Mesenchymal stem cell (in vitro differentiated cells and primary cell): Measurements from ENCODE around the gene AIF1.

Experiments used
- DNase-seq: peaks from one replicate; pipeline ENCODE4 v3.0.0-alpha.2; 2013
- H2AFZ ChIP-seq: one replicate; pipeline ENCODE4 v1.6.1; 2013; ENCODE audit warnings: low read depth, mild to moderate bottlenecking, control low read depth, inconsistent platforms, low read length, moderate library complexity
- H2AK5ac ChIP-seq: 2 replicates; pipeline ENCODE4 v1.6.1; 2013; ENCODE audit warnings: low read length, moderate library complexity, mild to moderate bottlenecking, inconsistent platforms; ENCODE audit not compliant: severe bottlenecking
- H2BK120ac ChIP-seq: one replicate; pipeline ENCODE4 v1.6.1; 2013; ENCODE audit warnings: low read depth, mild to moderate bottlenecking, inconsistent platforms, low read length, moderate library complexity
- H2BK12ac ChIP-seq, 2 experiments: one replicate each; pipeline ENCODE4 v1.6.1; 2013; ENCODE audit warnings: inconsistent platforms in 2 of 2, low read length in 2 of 2, mild to moderate bottlenecking in 2 of 2, moderate library complexity in 2 of 2, control low read depth in 1 of 2
- H2BK15ac ChIP-seq: one replicate; pipeline ENCODE4 v1.6.1; 2013; ENCODE audit warnings: mild to moderate bottlenecking, low read depth, inconsistent platforms; ENCODE audit not compliant: poor library complexity, severe bottlenecking
- H2BK5ac ChIP-seq: 2 replicates; pipeline ENCODE4 v1.6.1; 2013; ENCODE audit warnings: low read depth, mild to moderate bottlenecking, low read length, control low read depth, inconsistent platforms; ENCODE audit not compliant: poor library complexity, severe bottlenecking
- H3K14ac ChIP-seq, 2 experiments: one replicate each; pipeline ENCODE4 v1.6.1; 2013; ENCODE audit warnings: inconsistent platforms in 2 of 2, low read length in 2 of 2, control low read depth in 1 of 2, mild to moderate bottlenecking in 1 of 2, moderate library complexity in 1 of 2
- H3K18ac ChIP-seq, 2 experiments: one replicate each; pipeline ENCODE4 v1.6.1; 2013; ENCODE audit warnings: inconsistent platforms in 2 of 2, low read length in 2 of 2, control low read depth in 1 of 2, low read depth in 1 of 2, mild to moderate bottlenecking in 1 of 2
- H3K23ac ChIP-seq, 2 experiments: one replicate each; pipeline ENCODE4 v1.6.1; 2013; ENCODE audit warnings: inconsistent platforms in 2 of 2, low read length in 2 of 2, mild to moderate bottlenecking in 2 of 2, moderate library complexity in 2 of 2, control low read depth in 1 of 2
- H3K27ac ChIP-seq: 2 replicates; pipeline ENCODE4 v1.5.1; 2013; ENCODE audit warnings: mild to moderate bottlenecking, moderate library complexity, low read length, control low read depth, inconsistent platforms; ENCODE audit not compliant: poor library complexity, severe bottlenecking
- H3K27me3 ChIP-seq, 2 experiments: 2 replicates each; pipeline versions ENCODE4 v1.6.1 to v1.7.0; 2013; ENCODE audit warnings: low read length in 2 of 2, mild to moderate bottlenecking in 2 of 2, moderate library complexity in 2 of 2, control low read depth in 1 of 2, inconsistent platforms in 1 of 2; ENCODE audit not compliant: control insufficient read depth in 1 of 2, insufficient read depth in 1 of 2
- H3K36me3 ChIP-seq, 2 experiments: 2 replicates each; pipeline versions ENCODE4 v1.6.1 to v1.7.0; 2013; ENCODE audit warnings: low read length in 2 of 2, control low read depth in 1 of 2, inconsistent platforms in 1 of 2, low read depth in 1 of 2, mild to moderate bottlenecking in 1 of 2; ENCODE audit not compliant: insufficient read depth in 2 of 2, control insufficient read depth in 1 of 2
- H3K4ac ChIP-seq, 2 experiments: one replicate each; pipeline ENCODE4 v1.6.1; 2013; ENCODE audit warnings: inconsistent platforms in 2 of 2, low read length in 2 of 2, mild to moderate bottlenecking in 2 of 2, moderate library complexity in 2 of 2, control low read depth in 1 of 2, low read depth in 1 of 2
- H3K4me1 ChIP-seq: 2 replicates; pipeline ENCODE4 v1.6.1; 2013; ENCODE audit warnings: low read depth, low read length, control low read depth; ENCODE audit not compliant: control insufficient read depth, insufficient read depth
- H3K4me2 ChIP-seq: 2 replicates; pipeline ENCODE4 v1.6.1; 2013; ENCODE audit warnings: low read length, mild to moderate bottlenecking, inconsistent platforms; ENCODE audit not compliant: poor library complexity, severe bottlenecking
- H3K4me3 ChIP-seq, 2 experiments: 2 replicates each; pipeline versions ENCODE4 v1.5.1 to v1.7.0; 2013; ENCODE audit warnings: low read length in 2 of 2, mild to moderate bottlenecking in 2 of 2, control low read depth in 1 of 2, low read depth in 1 of 2; ENCODE audit not compliant: insufficient read depth in 1 of 2
- H3K79me1 ChIP-seq: replicated peaks from 2 replicates; pipeline ENCODE4 v1.6.1; 2013; ENCODE audit warnings: mild to moderate bottlenecking, control low read depth, low read length, inconsistent platforms; ENCODE audit not compliant: poor library complexity, severe bottlenecking
- H3K9ac ChIP-seq: 2 replicates; pipeline ENCODE4 v1.7.0; 2013; ENCODE audit warnings: mild to moderate bottlenecking, low read length, moderate library complexity
- H3K9me3 ChIP-seq: 2 replicates; pipeline ENCODE4 v1.7.0; 2013; ENCODE audit warnings: mild to moderate bottlenecking, low read length; ENCODE audit not compliant: control insufficient read depth
- H4K8ac ChIP-seq: one replicate; pipeline ENCODE4 v1.6.1; 2013; ENCODE audit warnings: inconsistent platforms, mild to moderate bottlenecking, low read length, moderate library complexity
- H4K91ac ChIP-seq: one replicate; pipeline ENCODE4 v1.6.1; 2013; ENCODE audit warnings: mild to moderate bottlenecking, low read length, inconsistent platforms
- WGBS: methylation state at CpG from one replicate; pipeline ENCODE4 v1.1.7; 2013; ENCODE audit warnings: mixed read lengths; 5-methylcytosine and 5-hydroxymethylcytosine counted together

The AIF1 gene

DNA sequence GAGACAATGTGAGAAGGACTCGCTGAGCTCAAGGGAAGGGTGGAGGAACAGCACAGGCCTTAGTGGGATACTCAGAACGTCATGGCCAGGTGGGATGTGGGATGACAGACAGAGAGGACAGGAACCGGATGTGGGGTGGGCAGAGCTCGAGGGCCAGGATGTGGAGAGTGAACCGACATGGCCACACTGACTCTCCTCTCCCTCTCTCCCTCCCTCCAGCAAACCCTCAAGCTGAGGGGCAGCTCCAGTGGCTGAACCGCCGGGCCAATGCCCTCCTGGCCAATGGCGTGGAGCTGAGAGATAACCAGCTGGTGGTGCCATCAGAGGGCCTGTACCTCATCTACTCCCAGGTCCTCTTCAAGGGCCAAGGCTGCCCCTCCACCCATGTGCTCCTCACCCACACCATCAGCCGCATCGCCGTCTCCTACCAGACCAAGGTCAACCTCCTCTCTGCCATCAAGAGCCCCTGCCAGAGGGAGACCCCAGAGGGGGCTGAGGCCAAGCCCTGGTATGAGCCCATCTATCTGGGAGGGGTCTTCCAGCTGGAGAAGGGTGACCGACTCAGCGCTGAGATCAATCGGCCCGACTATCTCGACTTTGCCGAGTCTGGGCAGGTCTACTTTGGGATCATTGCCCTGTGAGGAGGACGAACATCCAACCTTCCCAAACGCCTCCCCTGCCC is 38.0 kb upstream of the AIF1 start:
- H3K4me1 ChIP-seq: peaks cover 15% of the 10 kb centered on the region
- H2BK12ac ChIP-seq: peak overlapping the region in 1 of 2 experiments; percentile 64
- no peaks in the 10 kb centered on the region for H3K9me3 ChIP-seq
- no peak overlapping the region for H3K18ac ChIP-seq
- H3K36me3 ChIP-seq: no peaks in the 10 kb centered on the region
- no peak overlapping the region for H3K4me3 ChIP-seq
- peaks cover 0 to 10% of the 10 kb centered on the region in 2 experiments for H3K27me3 ChIP-seq
- H2BK120ac ChIP-seq: no peak overlapping the region
- DNase-seq: no peak
- no peak overlapping the region for H3K9ac ChIP-seq
- no peak overlapping the region for H3K23ac ChIP-seq
- H4K8ac ChIP-seq: no peak overlapping the region
- no peak overlapping the region for H2BK5ac ChIP-seq
- no peak overlapping the region for H3K4me2 ChIP-seq
- no peak overlapping the region for H2AK5ac ChIP-seq
- H3K4ac ChIP-seq: no peak overlapping the region
- H2BK15ac ChIP-seq: peak overlapping the region; percentile 19
- no peak overlapping the region for H2AFZ ChIP-seq
- H3K14ac ChIP-seq: no peak overlapping the region
- peaks cover 10% of the 10 kb centered on the region for H3K79me1 ChIP-seq
- 92% methylated on average over 19 of the region's 19 CpGs for WGBS
- H3K27ac ChIP-seq: no peak overlapping the region
- H4K91ac ChIP-seq: no peak overlapping the region

DNA sequence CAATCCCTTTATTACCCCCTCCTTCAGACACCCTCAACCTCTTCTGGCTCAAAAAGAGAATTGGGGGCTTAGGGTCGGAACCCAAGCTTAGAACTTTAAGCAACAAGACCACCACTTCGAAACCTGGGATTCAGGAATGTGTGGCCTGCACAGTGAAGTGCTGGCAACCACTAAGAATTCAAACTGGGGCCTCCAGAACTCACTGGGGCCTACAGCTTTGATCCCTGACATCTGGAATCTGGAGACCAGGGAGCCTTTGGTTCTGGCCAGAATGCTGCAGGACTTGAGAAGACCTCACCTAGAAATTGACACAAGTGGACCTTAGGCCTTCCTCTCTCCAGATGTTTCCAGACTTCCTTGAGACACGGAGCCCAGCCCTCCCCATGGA is 37.5 kb upstream of the AIF1 start:
- Histone ChIP-seq H3K9ac (no peak overlapping the region), H3K4me3 (no peak overlapping the region), H4K8ac (no peak overlapping the region), H3K27ac (no peak overlapping the region), H3K9me3 (no peaks in the 10 kb centered on the region), H3K27me3 (peaks cover 0 to 10% of the 10 kb centered on the region in 2 experiments), H2BK120ac (no peak overlapping the region), H3K18ac (no peak overlapping the region), H3K4me2 (no peak overlapping the region), H3K4me1 (peaks cover 20% of the 10 kb centered on the region), H2BK5ac (no peak overlapping the region), H2BK15ac (no peak overlapping the region), H2AFZ (no peak overlapping the region), H3K23ac (no peak overlapping the region), H4K91ac (no peak overlapping the region), H3K14ac (no peak overlapping the region), H3K4ac (no peak overlapping the region), H3K79me1 (peaks cover 10% of the 10 kb centered on the region), H3K36me3 (no peaks in the 10 kb centered on the region), H2AK5ac (no peak overlapping the region), H2BK12ac (no peak overlapping the region)
- DNase-seq: no peak
- WGBS: 94% methylated on average over 2 of the region's 3 CpGs

DNA sequence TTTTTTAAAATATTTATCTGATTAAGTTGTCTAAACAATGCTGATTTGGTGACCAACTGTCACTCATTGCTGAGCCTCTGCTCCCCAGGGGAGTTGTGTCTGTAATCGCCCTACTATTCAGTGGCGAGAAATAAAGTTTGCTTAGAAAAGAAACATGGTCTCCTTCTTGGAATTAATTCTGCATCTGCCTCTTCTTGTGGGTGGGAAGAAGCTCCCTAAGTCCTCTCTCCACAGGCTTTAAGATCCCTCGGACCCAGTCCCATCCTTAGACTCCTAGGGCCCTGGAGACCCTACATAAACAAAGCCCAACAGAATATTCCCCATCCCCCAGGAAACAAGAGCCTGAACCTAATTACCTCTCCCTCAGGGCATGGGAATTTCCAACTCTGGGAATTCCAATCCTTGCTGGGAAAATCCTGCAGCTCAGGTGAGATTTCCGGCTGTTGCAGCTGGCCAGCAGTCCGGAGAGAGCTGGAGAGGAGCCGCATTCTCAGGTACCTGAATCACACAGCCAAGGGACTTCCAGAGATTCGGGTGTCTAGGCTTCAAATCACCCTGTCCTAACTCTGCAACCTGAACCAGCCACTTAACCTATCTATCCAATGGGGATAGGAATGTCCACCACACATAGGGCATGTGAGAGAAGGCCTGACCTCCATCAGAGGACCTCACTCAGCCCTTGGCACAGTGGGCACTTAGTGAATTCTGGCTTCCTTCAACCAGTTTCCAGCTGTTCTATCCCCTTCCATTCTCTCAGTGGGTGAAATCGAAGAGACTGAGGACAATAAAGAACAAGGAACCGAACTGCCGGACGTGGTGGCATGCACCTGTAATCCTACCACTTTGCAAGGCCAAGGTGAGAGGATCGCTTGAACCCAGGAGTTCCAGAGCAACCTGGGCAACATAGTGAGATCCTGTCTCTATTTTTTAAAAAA is 36.6 kb upstream of the AIF1 start:
- Histone ChIP-seq H3K23ac (no peak overlapping the region), H3K9ac (no peak overlapping the region), H3K18ac (no peak overlapping the region), H3K4me3 (no peak overlapping the region), H3K14ac (no peak overlapping the region), H3K36me3 (no peaks in the 10 kb centered on the region), H3K79me1 (peaks cover 10% of the 10 kb centered on the region), H2BK5ac (no peak overlapping the region), H3K9me3 (no peaks in the 10 kb centered on the region), H3K4ac (no peak overlapping the region), H4K91ac (no peak overlapping the region), H3K4me2 (no peak overlapping the region), H2AK5ac (no peak overlapping the region), H3K27me3 (peaks cover 0 to 6% of the 10 kb centered on the region in 2 experiments), H3K4me1 (peaks cover 22% of the 10 kb centered on the region), H4K8ac (no peak overlapping the region), H2BK12ac (no peak overlapping the region), H2AFZ (no peak overlapping the region), H3K27ac (no peak overlapping the region), H2BK15ac (no peak overlapping the region), H2BK120ac (no peak overlapping the region)
- peak; percentile 38 for DNase-seq
- WGBS: 82% methylated on average over 12 of the region's 12 CpGs

DNA sequence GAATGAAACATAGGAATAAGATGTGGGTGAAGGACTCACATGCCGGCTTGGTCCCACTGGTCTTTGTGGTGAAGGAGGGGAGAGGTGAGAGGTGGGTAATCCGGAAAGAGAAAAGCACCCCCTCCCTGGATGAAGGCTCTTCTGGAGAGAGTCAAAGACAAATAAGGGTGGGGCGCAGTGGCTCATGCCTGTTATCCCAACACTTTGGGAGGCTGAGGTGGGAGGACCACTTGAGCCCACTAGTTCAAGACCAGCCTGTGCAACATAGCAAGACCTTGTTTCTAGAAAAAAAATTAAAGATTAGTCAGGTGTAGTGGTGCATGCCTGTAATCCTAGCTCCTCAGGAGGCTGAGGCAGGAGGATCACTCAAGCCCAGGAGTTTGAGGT is 35.9 kb upstream of the AIF1 start:
- Histone ChIP-seq H3K27me3 (no peaks in the 10 kb centered on the region), H3K4me3 (no peak overlapping the region), H3K79me1 (peaks cover 10% of the 10 kb centered on the region), H3K9me3 (no peaks in the 10 kb centered on the region), H3K4me1 (peaks cover 22% of the 10 kb centered on the region), H2AK5ac (no peak overlapping the region), H3K14ac (no peak overlapping the region), H2BK5ac (no peak overlapping the region), H2BK15ac (no peak overlapping the region), H3K4ac (no peak overlapping the region), H4K8ac (no peak overlapping the region), H3K18ac (no peak overlapping the region), H4K91ac (no peak overlapping the region), H2BK120ac (no peak overlapping the region), H3K27ac (no peak overlapping the region), H3K23ac (no peak overlapping the region), H3K4me2 (no peak overlapping the region), H2AFZ (no peak overlapping the region), H2BK12ac (no peak overlapping the region), H3K9ac (no peak overlapping the region), H3K36me3 (no peaks in the 10 kb centered on the region)
- DNase-seq: no peak
- WGBS: 92% methylated on average over 3 of the region's 3 CpGs
